ENCODE results near the gene KANSL1.

DNA sequence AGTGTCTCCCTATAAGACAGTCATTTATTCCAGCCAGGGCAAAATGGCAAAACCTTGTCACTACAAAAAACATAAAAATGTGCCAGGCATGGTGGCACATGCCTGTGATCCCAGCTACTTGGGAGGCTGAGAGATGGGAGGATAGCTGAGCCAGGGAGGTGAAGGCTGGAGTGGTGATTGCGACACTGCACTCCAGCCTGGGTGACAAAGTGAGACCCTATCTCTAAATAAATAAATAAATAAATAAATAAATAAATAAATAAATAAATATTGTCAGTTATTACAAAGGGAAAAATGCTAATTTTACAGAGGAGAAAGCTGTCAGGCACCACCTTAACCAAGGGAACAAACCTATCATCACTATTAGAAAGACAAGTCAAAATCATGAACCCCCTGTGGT lies 118.7 kb downstream of the KANSL1 start:
- TF ChIP-seq, protein P1, sequence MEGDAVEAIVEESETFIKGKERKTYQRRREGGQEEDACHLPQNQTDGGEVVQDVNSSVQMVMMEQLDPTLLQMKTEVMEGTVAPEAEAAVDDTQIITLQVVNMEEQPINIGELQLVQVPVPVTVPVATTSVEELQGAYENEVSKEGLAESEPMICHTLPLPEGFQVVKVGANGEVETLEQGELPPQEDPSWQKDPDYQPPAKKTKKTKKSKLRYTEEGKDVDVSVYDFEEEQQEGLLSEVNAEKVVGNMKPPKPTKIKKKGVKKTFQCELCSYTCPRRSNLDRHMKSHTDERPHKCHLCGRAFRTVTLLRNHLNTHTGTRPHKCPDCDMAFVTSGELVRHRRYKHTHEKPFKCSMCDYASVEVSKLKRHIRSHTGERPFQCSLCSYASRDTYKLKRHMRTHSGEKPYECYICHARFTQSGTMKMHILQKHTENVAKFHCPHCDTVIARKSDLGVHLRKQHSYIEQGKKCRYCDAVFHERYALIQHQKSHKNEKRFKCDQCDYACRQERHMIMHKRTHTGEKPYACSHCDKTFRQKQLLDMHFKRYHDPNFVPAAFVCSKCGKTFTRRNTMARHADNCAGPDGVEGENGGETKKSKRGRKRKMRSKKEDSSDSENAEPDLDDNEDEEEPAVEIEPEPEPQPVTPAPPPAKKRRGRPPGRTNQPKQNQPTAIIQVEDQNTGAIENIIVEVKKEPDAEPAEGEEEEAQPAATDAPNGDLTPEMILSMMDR (conservative IDR thresholded peaks at IDR 0.05) = no peak
- no peak for TF ChIP-seq EZH2 (IDR thresholded peaks at IDR 0.05; ENCODE audit: low read depth)

All from PC-9 (cell line).